HUES6 (cell line): Measurements from ENCODE around the gene KRTAP5-4.

Experiments
- H3K27ac ChIP-seq: 2 replicates; pipeline ENCODE4 v1.7.0; 2013; ENCODE audit warnings: low read depth, mild to moderate bottlenecking, low read length, inconsistent platforms
- H3K27me3 ChIP-seq: 2 replicates; pipeline ENCODE4 v1.6.1; 2013; ENCODE audit warnings: low read length; ENCODE audit not compliant: control insufficient read depth, insufficient read depth
- H3K36me3 ChIP-seq: 2 replicates; pipeline ENCODE4 v1.6.1; 2013; ENCODE audit warnings: low read length; ENCODE audit not compliant: control insufficient read depth, insufficient read depth
- H3K4me1 ChIP-seq: 2 replicates; pipeline ENCODE4 v1.6.1; 2013; ENCODE audit warnings: low read length; ENCODE audit not compliant: control insufficient read depth, insufficient read depth
- H3K4me3 ChIP-seq: 2 replicates; pipeline ENCODE4 v1.5.1; 2013; ENCODE audit warnings: low read depth, low read length
- H3K9ac ChIP-seq: one replicate; pipeline ENCODE4 v1.6.1; 2013; ENCODE audit warnings: mild to moderate bottlenecking, low read length
- H3K9me3 ChIP-seq: 2 replicates; pipeline ENCODE4 v1.6.1; 2013; ENCODE audit warnings: low read depth, low read length; ENCODE audit not compliant: control insufficient read depth, insufficient read depth

Gene KRTAP5-4

GRCh38 chr11:1632053-1632714, 10.2 kb upstream of the KRTAP5-4 start:
- no peaks in the 10 kb centered on the region for H3K9me3 ChIP-seq
- H3K9ac ChIP-seq: no peak overlapping the region
- H3K27me3 ChIP-seq: peaks cover 31% of the 10 kb centered on the region
- H3K36me3 ChIP-seq: no peaks in the 10 kb centered on the region
- no peak overlapping the region for H3K27ac ChIP-seq
- H3K4me1 ChIP-seq: no peaks in the 10 kb centered on the region
- H3K4me3 ChIP-seq: no peak overlapping the region

GRCh38 chr11:1631066-1631568, 9.2 kb upstream of the KRTAP5-4 start:
- Histone ChIP-seq H3K9ac (no peak overlapping the region), H3K36me3 (no peaks in the 10 kb centered on the region), H3K4me3 (no peak overlapping the region), H3K27me3 (peaks cover 34% of the 10 kb centered on the region), H3K9me3 (no peaks in the 10 kb centered on the region), H3K27ac (no peak overlapping the region), H3K4me1 (no peaks in the 10 kb centered on the region)

- H3K27ac ChIP-seq: no peak overlapping the region
- no peaks in the 10 kb centered on the region for H3K4me1 ChIP-seq
- H3K4me3 ChIP-seq: no peak overlapping the region
- no peak overlapping the region for H3K9ac ChIP-seq
- H3K36me3 ChIP-seq: no peaks in the 10 kb centered on the region
- peaks cover 37% of the 10 kb centered on the region for H3K27me3 ChIP-seq
- H3K9me3 ChIP-seq: no peaks in the 10 kb centered on the region
These were observed 8.3 kb upstream of the KRTAP5-4 start for GRCh38 chr11:1630271-1630670.

- Histone ChIP-seq H3K9ac (no peak within 1 kb of the TSS), H3K4me3 (no peak within 1 kb of the TSS), H3K4me1 (no peaks in the 10 kb centered on the region), H3K36me3 (no peaks in the 10 kb centered on the region), H3K9me3 (no peaks in the 10 kb centered on the region), H3K27ac (no peak within 1 kb of the TSS), H3K27me3 (peaks cover 37% of the 10 kb centered on the region)
These were observed 7.6 kb upstream of the KRTAP5-4 start, which contains the start of gene KRTAP5-5 for GRCh38 chr11:1629326-1630185. TSS of gene KRTAP5-5 (plus strand) at chr11:1629775. CDS start at chr11:1629841, 66 bp downstream.

GRCh38 chr11:1628506-1629325, 6.8 kb upstream of the KRTAP5-4 start:
- Histone ChIP-seq H3K27ac (no peak overlapping the region), H3K36me3 (no peaks in the 10 kb centered on the region), H3K9me3 (no peaks in the 10 kb centered on the region), H3K4me1 (no peaks in the 10 kb centered on the region), H3K4me3 (no peak overlapping the region), H3K9ac (no peak overlapping the region), H3K27me3 (peaks cover 37% of the 10 kb centered on the region)

- Histone ChIP-seq H3K9ac (no peak overlapping the region), H3K27ac (no peak overlapping the region), H3K9me3 (no peaks in the 10 kb centered on the region), H3K4me3 (no peak overlapping the region), H3K27me3 (peaks cover 29% of the 10 kb centered on the region), H3K4me1 (no peaks in the 10 kb centered on the region), H3K36me3 (no peaks in the 10 kb centered on the region)
These were observed 3.6 kb upstream of the KRTAP5-4 start for GRCh38 chr11:1625541-1625940.

- no peaks in the 10 kb centered on the region for H3K36me3 ChIP-seq
- no peak overlapping the region for H3K9ac ChIP-seq
- no peak overlapping the region for H3K4me3 ChIP-seq
- H3K9me3 ChIP-seq: no peaks in the 10 kb centered on the region
- peaks cover 26% of the 10 kb centered on the region for H3K27me3 ChIP-seq
- H3K27ac ChIP-seq: no peak overlapping the region
- no peaks in the 10 kb centered on the region for H3K4me1 ChIP-seq
These were observed 2.7 kb upstream of the KRTAP5-4 start for GRCh38 chr11:1624621-1625020.

GRCh38 chr11:1623716-1624115, 1.8 kb upstream of the KRTAP5-4 start:
- no peak overlapping the region for H3K9ac ChIP-seq
- H3K36me3 ChIP-seq: no peaks in the 10 kb centered on the region
- peaks cover 20% of the 10 kb centered on the region for H3K27me3 ChIP-seq
- H3K9me3 ChIP-seq: no peaks in the 10 kb centered on the region
- no peak overlapping the region for H3K4me3 ChIP-seq
- H3K27ac ChIP-seq: no peak overlapping the region
- H3K4me1 ChIP-seq: no peaks in the 10 kb centered on the region

- Histone ChIP-seq H3K4me3 (no peak overlapping the region), H3K27me3 (peaks cover 11% of the 10 kb centered on the region; the same call in 1 of the 2 replicates), H3K36me3 (no peaks in the 10 kb centered on the region), H3K4me1 (no peaks in the 10 kb centered on the region), H3K9ac (no peak overlapping the region), H3K27ac (no peak overlapping the region), H3K9me3 (peaks cover 6% of the 10 kb centered on the region; the same call in 1 of the 2 replicates)
These were observed 2.5 kb downstream of the KRTAP5-4 start for GRCh38 chr11:1619449-1619848.

GRCh38 chr11:1618231-1618630, 3.7 kb downstream of the KRTAP5-4 start:
- Histone ChIP-seq H3K4me3 (no peak overlapping the region), H3K27me3 (peaks cover 11% of the 10 kb centered on the region; the same call in 1 of the 2 replicates), H3K9me3 (peaks cover 6% of the 10 kb centered on the region; the same call in 1 of the 2 replicates), H3K27ac (no peak overlapping the region), H3K36me3 (no peaks in the 10 kb centered on the region), H3K9ac (no peak overlapping the region), H3K4me1 (no peaks in the 10 kb centered on the region)
